Measurements from ENCODE around the gene HS3ST4.
A peak's percentile ranks its signal among the peaks of the same experiment; 100 is the strongest.

HS3ST4 gene

DNA sequence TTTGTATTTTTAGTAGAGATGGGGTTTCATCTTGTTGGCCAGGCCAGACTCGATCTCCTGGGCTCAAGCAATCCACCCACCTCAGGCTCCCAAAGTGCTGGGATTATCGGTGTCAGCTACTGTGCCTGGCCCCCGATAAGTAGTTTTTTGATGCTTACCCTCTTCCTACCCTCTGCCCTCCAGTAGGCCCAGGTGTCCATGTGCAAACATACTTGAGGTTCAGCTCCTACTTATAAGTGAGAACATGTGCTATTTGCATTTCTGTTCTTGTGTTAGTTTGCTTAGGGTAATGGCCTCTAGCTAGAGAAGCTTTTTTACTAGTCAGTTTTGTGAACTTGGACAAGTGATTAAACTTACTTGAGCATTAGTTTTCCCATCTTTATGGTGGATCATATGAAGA is 136.8 kb downstream of the HS3ST4 start:
- no peak for DNase-seq

DNA sequence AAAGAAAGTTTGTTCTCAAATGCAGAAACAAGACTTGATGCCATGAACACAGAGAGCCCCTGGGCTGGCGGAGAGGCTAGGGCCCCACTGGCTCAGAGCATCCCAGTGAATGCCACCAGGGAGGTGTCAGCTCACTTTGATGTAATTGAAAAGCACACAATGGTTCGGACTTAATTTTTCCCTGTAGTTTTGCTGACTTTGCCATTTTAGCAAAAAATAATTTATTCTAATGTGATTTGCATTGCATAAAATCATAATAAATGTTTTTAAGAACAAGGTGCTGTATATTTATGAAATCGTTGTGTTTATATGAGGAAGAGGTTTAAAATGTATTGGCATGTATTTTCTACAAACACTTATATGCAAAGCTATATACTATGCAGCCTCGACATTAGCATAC is 140.5 kb downstream of the HS3ST4 start:
- DNase-seq, result no peak

DNA sequence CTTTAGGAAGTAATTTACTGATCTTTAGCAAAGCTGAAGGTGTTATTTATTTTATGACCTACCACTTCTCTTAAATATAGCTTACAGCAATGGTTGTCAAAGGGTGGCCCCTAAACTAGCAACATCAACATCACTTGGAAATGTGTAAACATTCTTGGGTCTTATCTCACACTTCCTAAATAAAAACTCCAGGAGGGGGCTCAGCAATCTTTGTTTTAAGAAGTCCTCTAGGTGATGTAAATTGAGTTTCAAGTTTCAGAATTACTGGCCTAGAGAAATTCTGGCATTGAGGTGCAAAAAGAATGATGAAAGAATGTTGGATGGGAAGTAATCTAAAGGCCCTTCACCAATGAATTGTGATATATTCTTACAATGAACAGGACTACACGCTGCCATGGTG is 142.3 kb downstream of the HS3ST4 start:
- DNase-seq, result no peak

DNA sequence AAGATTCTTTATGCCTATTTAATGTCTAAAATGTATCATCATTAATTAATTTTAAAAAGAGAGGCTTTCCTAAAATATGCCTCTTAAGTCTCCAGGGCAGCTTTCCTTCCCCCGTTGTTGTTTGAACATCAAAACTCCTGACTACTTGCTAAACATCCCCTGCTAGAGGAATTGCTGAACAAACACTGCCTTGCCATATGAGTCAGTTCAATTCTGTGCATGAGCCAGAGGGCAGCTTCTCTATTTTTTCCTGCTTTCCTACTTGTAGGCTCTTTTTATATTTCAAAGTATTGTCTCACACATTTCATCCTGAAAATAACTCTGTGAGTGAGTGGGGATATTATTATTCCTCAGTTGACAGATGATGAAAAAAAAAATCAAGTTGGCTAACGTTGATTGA is 143.4 kb downstream of the HS3ST4 start:
- no peak for DNase-seq

DNA sequence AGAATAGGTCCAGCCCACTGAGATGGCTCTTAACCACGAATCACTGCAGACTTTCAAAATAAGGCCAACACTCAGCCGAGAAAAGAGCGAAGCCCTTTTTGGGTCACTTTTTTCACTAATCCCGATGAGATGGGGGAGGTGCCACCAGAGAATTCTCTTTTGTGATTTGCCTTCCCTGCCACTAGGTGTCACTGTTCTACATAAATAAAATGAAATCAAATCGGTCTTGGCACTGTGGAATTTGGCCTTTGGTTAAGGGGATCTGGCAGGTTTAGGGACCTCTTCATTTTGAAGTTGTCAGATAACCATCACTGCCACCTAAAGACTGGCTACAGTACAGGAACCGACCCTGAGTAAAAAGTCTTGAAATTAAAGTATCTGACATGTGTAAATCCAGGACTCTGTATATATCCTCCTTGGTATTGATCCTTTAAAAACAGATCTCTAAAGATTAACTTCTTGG is 147.0 kb downstream of the HS3ST4 start:
- peak in 1 of 2 donors; percentile 58 for DNase-seq

DNA sequence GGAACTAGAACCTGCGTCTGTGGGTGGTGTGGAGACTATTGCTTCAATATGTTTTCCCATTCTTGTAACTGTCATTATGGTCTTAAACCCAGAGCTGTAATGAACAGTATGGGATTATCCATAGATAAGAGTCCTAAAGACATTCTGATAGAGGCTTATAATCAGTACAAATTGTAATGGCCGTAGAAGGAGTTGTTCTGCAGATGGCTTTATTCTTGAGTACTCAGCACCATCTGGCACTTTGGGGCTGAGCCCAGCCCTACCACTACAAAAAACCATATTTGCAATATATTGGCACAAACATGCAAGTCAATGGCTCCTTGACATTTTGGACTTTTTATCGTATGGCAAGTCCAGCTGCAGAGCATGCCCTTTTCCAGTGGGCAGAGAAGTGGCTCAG is 150.0 kb downstream of the HS3ST4 start:
- DNase-seq, result no peak

DNA sequence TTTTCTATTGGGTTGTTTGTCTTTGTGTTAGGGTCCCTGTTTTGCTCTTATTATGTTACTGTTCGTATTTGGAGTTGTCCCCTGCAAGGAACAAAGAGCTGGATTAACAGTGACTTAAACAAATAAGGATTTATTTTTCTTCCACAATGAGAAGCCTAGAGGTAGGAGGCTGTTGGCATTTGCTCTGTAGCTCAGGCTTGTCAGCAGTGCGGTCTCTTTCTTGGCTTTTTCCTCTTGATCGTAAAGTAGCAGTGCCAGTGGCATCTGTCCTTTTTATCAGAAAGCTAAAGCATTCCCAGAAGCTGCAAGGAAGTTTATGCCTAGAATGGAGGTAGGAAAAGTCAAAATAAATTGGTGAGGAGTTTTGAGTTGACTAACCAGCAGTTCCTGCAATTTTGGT is 154.1 kb downstream of the HS3ST4 start:
- DNase-seq, result no peak

DNA sequence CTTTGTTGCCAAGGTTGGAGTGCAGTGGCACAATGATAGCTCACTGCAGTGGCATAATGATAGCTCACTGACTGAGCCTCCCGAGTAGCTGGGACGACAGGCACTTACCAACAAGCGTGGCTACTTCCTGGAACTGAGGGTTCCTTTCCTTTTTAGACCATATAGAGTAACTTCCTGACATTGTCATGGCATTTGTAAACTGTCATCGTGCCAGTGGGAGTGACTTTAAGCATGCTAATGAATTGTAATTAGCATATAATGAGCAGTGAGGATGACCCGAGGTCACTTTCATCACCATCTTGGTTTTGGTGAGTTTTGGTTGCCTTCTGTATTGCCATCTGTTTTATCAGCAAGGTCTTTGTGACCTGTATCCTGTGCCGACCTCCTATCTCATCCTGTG is 162.4 kb downstream of the HS3ST4 start:
- DNase-seq, result no peak

DNA sequence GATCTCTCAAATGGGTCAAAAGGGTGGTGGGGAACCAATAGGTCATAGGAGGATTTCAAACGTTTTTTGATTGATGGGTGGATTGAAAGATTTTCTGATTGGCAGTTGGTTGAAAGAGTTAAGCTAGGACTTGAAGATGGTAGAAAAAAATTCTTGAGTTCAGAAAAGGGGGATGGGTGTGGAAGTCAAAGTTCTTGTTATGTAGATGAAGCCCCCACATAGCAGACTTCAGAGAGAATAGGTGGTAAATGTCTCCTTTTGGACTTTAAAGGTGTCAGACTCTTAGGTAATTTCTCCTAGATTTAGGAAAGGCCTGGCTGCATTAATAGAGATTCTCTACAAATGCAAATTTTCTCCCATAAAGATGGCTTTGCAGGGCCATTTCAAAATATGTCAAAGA is 163.3 kb downstream of the HS3ST4 start:
- DNase-seq, result no peak

DNA sequence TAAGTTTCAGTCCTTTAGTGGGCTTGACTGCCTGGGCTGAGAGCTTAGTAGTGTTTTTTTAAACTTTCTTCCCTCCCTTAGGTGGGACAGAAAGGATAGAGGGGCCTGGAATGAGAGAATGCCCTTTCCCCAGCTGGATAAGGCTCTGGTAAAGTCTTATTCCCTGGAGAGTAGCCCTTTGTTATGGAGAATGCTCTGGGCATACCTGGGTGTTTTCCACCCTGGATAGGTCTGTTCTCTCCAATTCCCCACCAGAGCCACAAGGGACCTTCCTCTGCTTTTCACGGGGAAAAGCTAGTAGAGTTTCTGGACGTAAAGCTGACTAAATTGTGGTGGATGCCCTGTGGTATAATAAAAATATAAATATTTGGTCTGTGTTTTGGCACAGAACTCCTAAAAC is 164.1 kb downstream of the HS3ST4 start:
- no peak for DNase-seq

DNA sequence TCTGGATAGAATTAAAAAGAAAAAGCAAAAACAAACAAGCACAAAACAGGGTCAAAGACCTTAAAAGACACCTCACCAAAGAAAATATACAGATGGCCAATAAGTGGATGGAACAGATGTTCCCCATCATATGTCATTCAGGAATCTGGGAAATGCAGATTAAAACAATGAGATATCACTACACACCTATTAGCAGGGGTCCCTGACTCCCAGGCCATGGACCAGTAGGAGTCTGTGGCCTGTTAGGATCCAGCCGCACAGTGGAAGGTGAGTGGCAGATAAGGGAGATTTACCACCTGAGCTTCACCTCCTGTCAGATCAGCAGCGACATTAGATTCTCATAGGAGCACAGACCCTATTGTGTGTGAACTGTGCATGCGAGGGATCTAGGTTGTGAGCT is 167.9 kb downstream of the HS3ST4 start:
- no peak for DNase-seq

DNA sequence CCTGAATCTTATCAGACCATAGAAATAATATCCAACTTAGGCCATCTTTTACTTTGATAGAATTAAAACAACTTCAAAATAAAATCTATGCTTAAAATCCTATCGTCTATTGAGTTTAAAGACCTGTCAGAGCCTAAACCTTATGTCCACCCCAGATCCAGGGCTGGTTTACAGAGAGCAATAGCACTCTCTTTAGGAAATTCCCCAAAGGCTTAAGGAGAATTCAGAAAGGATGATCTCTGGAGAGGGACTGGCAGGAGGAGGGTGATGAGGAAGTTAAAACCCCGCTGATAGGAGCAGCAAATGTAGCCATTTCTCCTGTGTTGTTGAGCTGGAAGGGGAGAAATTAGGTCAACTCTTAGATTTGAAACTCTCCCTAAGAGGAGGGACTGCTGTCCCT is 175.3 kb downstream of the HS3ST4 start:
- DNase-seq, result no peak

DNA sequence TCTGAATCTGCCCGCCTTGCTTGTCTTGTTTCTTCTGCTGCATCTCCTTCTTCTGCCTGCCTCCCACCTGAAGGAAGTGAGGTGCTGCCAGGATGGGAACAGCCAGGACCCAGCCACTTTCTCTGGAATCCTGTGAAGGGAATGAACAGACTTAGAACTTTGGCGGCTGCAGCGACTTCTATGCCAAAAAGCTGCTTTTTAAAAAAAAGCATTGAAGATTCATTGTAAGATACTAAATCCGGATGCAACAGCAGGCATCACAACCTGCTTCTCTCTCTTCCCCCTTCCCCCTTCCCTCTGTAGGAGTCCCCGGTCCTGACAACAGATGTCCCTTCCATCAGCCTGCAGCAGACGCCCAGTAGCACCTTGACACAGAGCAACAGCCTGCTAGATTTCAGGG is 176.3 kb downstream of the HS3ST4 start:
- no peak for DNase-seq

DNA sequence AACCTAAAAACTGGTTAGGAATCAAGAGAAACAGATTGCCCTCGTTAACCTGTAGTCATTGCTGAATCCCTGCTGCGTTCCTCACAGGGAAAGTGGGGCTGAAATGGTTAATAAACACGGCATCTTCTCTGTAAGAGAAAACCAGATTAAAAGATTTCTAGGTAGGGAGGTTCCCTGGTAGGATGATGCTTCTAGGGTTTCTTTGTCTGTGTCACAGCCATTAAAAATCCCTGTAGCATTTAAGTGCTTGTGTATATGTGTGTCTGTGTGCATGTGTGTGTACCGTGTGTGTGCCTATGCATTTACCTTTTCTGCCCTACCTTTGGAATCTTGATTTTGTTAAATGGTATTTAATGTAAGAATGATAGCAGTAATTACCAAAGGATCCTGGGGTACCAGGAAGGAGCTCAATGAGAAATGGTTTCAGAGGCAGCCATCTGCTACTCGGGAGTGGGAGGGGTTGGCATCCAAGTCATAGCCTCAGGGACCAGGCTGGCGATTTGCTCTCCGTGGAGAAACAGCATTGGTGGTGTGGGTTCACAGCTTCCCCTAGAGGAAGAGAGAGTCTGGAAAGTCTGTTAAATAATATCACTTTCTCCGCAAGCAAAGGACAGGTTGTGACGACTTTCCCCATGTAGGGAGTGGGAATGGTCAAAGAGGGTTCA is 177.1 kb downstream of the HS3ST4 start:
- DNase-seq, result no peak

DNA sequence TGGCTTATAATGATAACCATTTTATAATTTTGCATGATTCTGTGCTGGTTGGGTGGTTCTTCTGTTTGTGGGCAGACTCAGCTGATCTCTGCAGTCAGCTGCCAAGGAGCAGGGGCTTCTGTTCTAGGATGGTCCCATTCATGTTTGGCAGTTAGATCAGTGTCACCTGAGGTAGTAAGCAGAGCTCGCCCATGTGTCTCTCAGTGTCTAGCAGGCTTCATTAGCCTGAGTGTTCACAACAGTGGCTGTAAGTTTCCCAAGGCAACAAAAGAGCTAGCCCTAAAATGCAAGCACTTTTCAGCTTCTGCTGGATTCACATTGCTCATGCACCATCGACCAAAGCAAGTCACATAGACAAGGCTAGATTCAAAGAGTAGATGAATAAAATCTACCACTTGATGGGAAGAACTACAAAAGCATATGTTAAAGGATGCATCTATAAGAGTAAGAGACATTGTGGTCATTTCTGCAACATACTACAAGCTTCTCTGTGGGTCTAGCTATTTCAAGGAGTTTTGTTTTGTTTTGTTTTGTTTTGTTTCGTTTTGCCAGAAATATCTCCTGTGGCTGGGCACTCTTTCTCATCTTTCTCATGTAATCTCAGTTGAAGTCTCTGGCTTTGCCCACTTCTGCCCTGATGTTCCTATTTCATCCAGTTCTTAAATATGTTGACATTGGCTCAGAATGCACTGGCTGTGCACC is 180.8 kb downstream of the HS3ST4 start:
- DNase-seq, result no peak

DNA sequence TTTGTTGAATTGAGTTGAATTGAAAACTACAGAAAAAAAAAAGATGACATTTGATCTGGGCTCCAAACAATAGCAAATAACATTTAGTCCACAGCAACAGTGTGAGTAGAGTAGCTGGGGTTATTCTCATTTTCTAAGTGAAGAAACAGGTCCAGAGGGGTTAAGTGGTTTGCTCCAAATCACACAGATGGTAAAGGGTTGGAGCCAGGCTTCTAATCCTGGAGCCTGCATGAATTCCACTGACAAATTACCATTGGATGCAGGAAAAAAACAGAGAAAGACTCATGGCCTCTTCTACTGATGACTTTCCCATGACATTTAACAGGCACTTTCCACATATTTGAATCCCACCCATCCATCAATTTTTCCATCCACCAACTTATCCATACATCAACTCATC is 182.4 kb downstream of the HS3ST4 start:
- no peak for DNase-seq

DNA sequence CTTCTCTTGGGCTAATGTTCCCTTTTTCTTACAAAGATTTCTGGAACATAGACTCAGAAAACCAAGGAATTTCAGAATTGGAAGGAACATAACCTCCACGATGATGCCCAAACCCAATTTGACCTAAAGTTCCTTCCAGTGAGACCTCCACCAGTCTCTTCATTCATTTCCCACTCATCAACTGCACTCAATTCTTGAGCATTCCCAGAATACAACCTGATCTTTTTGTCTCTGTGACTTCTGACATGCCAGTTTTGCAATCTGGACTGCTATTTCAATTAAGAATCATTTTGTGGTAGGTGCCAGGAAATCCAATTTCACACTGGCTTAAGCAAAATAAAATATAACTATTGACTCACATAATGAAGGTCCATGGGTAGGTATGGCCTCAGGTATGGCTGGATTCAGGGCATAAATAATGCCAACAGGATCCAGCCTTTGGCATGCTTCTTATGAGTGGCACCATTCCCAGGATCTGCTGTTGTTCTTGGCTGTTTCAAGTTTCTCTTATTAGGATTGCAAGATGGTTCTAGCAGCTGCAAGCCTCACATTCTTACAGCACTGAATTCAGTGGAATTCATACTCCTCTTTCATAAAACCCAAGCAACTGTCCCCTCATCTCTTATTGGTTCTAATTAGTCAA is 184.3 kb downstream of the HS3ST4 start:
- DNase-seq, result no peak

DNA sequence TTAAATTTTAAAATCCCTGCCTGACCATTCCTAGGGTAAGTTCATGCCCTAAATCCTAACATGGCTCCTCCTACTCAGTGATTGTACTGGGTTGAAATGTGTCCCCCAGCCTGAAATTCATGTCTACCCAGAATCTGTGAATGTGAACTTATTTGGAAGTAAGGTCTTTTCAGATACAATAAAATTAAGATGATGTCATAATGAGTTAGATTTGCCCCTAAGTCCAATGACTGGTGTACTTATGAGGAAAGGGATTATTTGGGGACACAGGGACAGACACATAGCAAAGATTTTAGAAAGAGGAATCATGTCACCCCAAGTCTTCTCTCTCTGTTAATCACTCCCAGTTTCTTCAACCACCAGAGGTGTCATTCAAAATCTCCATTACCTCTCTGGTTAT is 185.3 kb downstream of the HS3ST4 start:
- DNase-seq, result no peak

DNA sequence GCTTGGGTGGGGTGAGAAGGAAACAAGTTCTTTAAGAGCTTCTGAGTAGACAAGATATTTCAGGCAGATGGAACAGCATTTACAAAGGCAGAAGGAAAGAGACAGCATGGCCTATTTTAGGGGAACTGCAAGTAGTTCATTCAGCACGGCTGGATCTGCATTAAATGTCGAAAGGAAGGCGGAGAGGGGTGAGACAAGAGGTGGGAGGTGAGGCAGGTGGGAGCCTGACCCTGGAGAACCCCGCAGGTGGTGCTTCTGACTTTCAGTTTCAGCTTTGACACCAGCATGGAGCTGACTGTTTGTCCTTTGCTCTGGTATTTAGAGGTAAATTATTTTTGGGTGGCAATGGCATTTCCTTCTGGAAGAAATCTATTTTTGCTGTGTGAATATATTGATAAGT is 194.8 kb downstream of the HS3ST4 start:
- no peak for DNase-seq

DNA sequence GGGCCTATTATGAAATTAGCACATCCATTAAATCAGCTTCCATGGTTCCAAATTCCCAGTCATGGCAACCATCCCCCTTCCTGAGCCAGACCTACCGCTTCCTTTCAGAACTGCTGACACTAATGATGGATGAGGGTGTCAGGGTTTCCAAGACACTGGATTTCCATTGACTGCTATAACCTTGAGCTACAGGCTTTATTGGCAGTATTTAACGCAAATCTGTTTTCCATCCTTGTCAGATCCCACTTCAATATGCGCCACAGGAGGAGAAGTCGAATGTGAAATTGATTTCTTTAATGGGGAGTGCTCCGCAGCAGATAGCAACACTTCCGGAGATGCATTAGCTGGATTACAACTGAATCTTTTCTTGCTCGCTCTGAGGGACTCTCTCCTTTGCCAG is 197.1 kb downstream of the HS3ST4 start:
- no peak for DNase-seq

DNA sequence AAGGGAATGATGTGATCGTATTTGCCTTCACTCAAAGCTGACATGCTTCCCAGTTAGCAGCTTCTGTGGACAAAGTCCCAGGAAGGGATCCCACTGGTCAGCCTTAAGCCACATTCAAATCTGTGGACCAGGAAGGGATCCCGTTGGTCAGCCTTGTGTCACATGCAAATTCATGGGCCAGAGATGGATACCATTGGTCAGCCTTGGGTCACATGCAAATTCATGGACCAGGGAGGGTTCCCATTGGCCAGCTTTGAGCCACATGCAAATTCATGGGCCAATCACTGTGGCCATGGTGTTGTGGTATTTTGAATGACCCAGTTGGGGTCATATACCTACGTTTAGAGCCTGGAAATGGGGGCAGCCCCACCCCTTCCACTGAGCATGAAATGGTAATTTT is 201.6 kb downstream of the HS3ST4 start:
- no peak for DNase-seq

DNA sequence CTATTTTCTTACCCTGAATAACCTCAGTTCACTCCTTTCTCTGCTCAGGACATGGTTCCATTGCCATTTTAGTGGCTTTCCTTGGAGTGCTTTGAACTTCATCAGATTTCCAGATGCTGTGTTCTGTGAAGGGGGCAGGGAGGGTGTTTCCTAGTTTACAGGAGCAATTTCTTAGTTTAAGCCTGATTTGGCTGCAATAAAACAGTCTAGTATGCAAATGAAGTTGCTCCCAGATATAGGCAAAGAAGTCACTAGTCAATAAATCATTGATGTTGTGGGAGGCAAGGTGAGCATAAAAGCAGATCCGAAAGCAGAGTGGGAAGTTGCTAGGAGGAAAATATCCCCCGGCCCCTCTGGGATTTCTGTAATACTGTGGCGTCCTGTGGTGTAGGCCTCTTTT is 202.3 kb downstream of the HS3ST4 start:
- no peak for DNase-seq

DNA sequence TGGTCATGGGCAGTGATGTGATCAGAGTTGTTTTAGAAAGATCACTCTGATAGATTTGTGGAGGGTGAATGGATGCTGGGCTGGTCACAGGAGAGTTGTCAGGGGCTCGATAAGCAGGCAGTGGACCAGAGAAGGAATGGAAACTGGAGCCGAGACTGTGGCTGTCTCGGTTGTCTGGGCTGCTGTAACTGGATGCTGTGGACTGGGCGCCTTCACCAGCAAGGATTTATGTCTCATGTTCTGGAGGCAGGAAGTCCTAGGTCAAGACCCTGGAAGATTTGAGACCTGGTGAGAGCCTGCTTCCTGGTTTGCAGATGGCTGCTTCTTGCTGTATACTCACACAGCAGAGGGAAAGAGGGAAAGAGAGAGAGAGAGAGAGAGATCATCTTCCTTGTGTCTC is 203.6 kb downstream of the HS3ST4 start:
- no peak for DNase-seq

DNA sequence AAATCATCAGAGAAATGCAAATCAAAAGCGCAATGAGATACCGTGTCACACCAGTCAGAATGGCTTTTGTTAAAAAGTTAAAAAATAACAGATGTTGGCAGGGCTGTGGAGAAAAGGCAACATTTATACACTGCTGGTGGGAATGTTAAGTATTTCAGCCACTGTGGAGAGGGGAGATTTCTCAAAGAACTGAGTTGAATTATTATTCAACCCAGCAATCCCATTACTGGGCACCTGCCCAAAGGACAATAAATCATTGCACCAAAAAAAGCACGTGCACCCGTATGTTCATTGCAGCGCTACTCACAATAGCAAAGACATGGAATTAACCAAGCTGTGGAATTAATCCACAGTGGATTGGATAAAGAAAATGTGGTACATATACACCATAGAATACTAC is 204.7 kb downstream of the HS3ST4 start:
- no peak for DNase-seq

DNA sequence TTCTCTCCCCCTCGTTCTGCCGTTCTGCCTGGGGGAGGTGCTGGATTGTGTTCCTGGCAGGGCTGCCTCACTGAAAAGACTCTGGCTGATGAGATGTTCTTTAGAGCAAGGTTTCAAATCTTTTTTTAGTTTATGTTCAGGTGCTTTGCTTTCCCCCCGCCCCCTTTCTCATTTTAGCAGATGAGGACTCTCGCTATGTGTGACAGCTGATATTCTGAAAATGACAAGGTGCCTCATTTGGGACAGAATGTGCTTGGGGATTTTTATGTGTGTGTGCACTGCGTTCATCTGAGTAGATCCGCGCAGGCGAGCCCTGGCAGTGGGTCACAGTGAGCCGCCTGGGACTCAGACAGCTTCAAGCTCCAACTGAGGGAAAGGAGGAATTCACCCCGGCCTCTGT is 205.9 kb downstream of the HS3ST4 start:
- no peak for DNase-seq
